Skeletal muscle satellite cell (primary cell): ENCODE results near the gene CDCA7.
"Not testable (repeated sequence)": the region's sequence is repeated elsewhere in the genome, so short reads cannot be mapped to it uniquely, and the experiment has no call there.

Source experiments
- H3K27me3 ChIP-seq: 2 replicates; pipeline ENCODE4 v1.7.0; 2013; ENCODE audit warnings: low read length; ENCODE audit not compliant: control insufficient read depth, insufficient read depth
- H3K36me3 ChIP-seq: 2 replicates; pipeline ENCODE4 v1.7.0; 2013; ENCODE audit warnings: mild to moderate bottlenecking, control low read depth, low read length; ENCODE audit not compliant: insufficient read depth
- H3K4me1 ChIP-seq: 2 replicates; pipeline ENCODE4 v1.7.0; 2013; ENCODE audit warnings: low read length; ENCODE audit not compliant: control insufficient read depth, insufficient read depth
- H3K4me2 ChIP-seq: 2 replicates; pipeline ENCODE4 v1.7.0; 2013; ENCODE audit warnings: mild to moderate bottlenecking, low read length
- H3K4me3 ChIP-seq: 2 replicates; pipeline ENCODE4 v1.7.0; 2013; ENCODE audit warnings: low read length
- H3K9ac ChIP-seq: 2 replicates; pipeline ENCODE4 v1.7.0; 2013; ENCODE audit warnings: mild to moderate bottlenecking, low read depth, low read length, moderate library complexity
- H3K9me3 ChIP-seq: replicated peaks from 2 replicates; pipeline ENCODE4 v1.7.0; 2013; ENCODE audit warnings: mild to moderate bottlenecking, control low read depth, low read length

The CDCA7 gene

GRCh38 chr2:173407176-173407575 is 52.5 kb downstream of the CDCA7 start:
- H3K36me3 ChIP-seq = no peaks in the 10 kb centered on the region
- peaks cover 36% of the 10 kb centered on the region for H3K27me3 ChIP-seq
- H3K9me3 ChIP-seq = no peaks in the 10 kb centered on the region
- H3K4me1 ChIP-seq = peaks cover 3% of the 10 kb centered on the region
- no peak overlapping the region for H3K4me3 ChIP-seq
- H3K9ac ChIP-seq = no peak overlapping the region
- no peak overlapping the region for H3K4me2 ChIP-seq

GRCh38 chr2:173407646-173408045 is 53.0 kb downstream of the CDCA7 start:
- Histone ChIP-seq H3K27me3 (peaks cover 38% of the 10 kb centered on the region), H3K4me2 (no peak overlapping the region), H3K4me3 (no peak overlapping the region), H3K9me3 (no peaks in the 10 kb centered on the region), H3K36me3 (no peaks in the 10 kb centered on the region), H3K9ac (no peak overlapping the region), H3K4me1 (peaks cover 1% of the 10 kb centered on the region)

GRCh38 chr2:173410579-173410978 is 55.9 kb downstream of the CDCA7 start:
- H3K36me3 ChIP-seq = no peaks in the 10 kb centered on the region
- no peaks in the 10 kb centered on the region for H3K9me3 ChIP-seq
- H3K4me3 ChIP-seq = no peak overlapping the region
- peaks cover 18% of the 10 kb centered on the region for H3K27me3 ChIP-seq
- H3K9ac ChIP-seq = no peak overlapping the region
- no peak overlapping the region for H3K4me2 ChIP-seq
- H3K4me1 ChIP-seq = peaks cover 5% of the 10 kb centered on the region

- peaks cover 5% of the 10 kb centered on the region for H3K4me1 ChIP-seq
- no peak overlapping the region for H3K4me3 ChIP-seq
- no peaks in the 10 kb centered on the region for H3K36me3 ChIP-seq
- no peak overlapping the region for H3K4me2 ChIP-seq
- no peak overlapping the region for H3K9ac ChIP-seq
- H3K9me3 ChIP-seq = no peaks in the 10 kb centered on the region
- H3K27me3 ChIP-seq = peaks cover 14% of the 10 kb centered on the region
Measured at GRCh38 chr2:173412628-173413027, 58.0 kb downstream of the CDCA7 start.

- Histone ChIP-seq H3K4me1 (peaks cover 5% of the 10 kb centered on the region), H3K9me3 (no peaks in the 10 kb centered on the region), H3K9ac (no peak overlapping the region), H3K4me2 (no peak overlapping the region), H3K4me3 (no peak overlapping the region), H3K36me3 (no peaks in the 10 kb centered on the region), H3K27me3 (peaks cover 16% of the 10 kb centered on the region)
Measured at GRCh38 chr2:173414823-173415322, 60.2 kb downstream of the CDCA7 start.

GRCh38 chr2:173415431-173416381 is 61.0 kb downstream of the CDCA7 start:
- Histone ChIP-seq H3K36me3 (no peaks in the 10 kb centered on the region), H3K9me3 (no peaks in the 10 kb centered on the region), H3K27me3 (peaks cover 18% of the 10 kb centered on the region), H3K4me1 (peaks cover 5% of the 10 kb centered on the region), H3K4me2 (no peak overlapping the region), H3K9ac (no peak overlapping the region), H3K4me3 (no peak overlapping the region)

GRCh38 chr2:173416415-173417152 is 61.9 kb downstream of the CDCA7 start:
- H3K4me2 ChIP-seq, H3K9me3 ChIP-seq, H3K9ac ChIP-seq, H3K4me1 ChIP-seq, H3K36me3 ChIP-seq, H3K4me3 ChIP-seq: not testable (repeated sequence)
- peaks cover 27% of the 10 kb centered on the region for H3K27me3 ChIP-seq

- peaks cover 31% of the 10 kb centered on the region for H3K27me3 ChIP-seq
Measured at GRCh38 chr2:173417341-173417740, 62.7 kb downstream of the CDCA7 start.

GRCh38 chr2:173417802-173418201 is 63.1 kb downstream of the CDCA7 start:
- Histone ChIP-seq H3K9ac (no peak overlapping the region), H3K4me2 (no peak overlapping the region), H3K4me3 (no peak overlapping the region), H3K9me3 (no peaks in the 10 kb centered on the region), H3K27me3 (peaks cover 29% of the 10 kb centered on the region), H3K36me3 (no peaks in the 10 kb centered on the region), H3K4me1 (peaks cover 5% of the 10 kb centered on the region)

More at GRCh38 chr2:173417341-173417740, 62.7 kb downstream of the CDCA7 start:
- Histone ChIP-seq H3K36me3 (no peaks in the 10 kb centered on the region), H3K4me1 (peaks cover 5% of the 10 kb centered on the region), H3K9ac (no peak overlapping the region), H3K9me3 (no peaks in the 10 kb centered on the region), H3K4me2 (no peak overlapping the region), H3K4me3 (no peak overlapping the region)
